OCI-LY3 (cell line): ENCODE results near the gene TSTD2.

Experiments used
- CTCF ChIP-seq: fragments of 200-600, 300-600 bp; sonication (generic); IDR thresholded peaks from 2 replicates; pipeline ENCODE4 v1.5.1; 2014; ENCODE audit warnings: antibody characterized with exemption, low read length, low read depth
- EZH2phosphoT487 ChIP-seq: fragments of 200-600 bp; shearing (Covaris generic); IDR thresholded peaks from 2 replicates; pipeline ENCODE4 v1.6.1; 2018; ENCODE audit warnings: antibody characterized with exemption, mixed run types, low read depth

DNA sequence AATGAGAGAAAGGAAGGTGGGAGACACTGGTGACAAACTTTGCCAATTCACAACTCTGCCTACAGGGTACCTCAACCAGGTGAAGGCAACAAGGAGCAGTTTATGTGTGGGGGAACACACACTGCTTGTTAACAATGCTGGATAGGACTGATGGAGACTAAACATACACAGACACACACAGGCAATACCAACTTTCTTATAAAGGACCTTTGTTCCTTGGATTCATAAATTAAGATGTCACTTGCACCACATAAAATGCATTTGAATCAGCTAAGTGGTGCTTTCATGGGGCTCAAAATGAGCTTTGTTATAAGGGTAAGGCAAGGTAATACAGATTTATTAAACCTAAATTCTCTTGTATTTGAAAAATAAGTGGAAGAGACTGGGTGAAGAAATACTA is 4.0 kb downstream of the TSTD2 start:
- TF ChIP-seq CTCF (no peak), EZH2phosphoT487 (no peak)
